ENCODE measurements around the gene TNPO3. TPM values are rescaled to one million over a fixed set of nuclear protein-coding genes. Genes with fewer than 3 reads are reported as not detected.
A peak's percentile ranks its signal among the peaks of the same experiment; 100 is the strongest.

The TNPO3 gene
- total and polyA plus RNA-seq, 10 of the 15 experiments (the other 5 are each of a cell fraction or from before 2014, with no cell fraction given): 17.6 to 91.8 (median 65.9) TPM

- TF ChIP-seq BCL11A (IDR thresholded peaks at IDR 0.05; ENCODE audit: low read depth, low read length): 0 out of 2 replicates have a peak, but pooled peaks have one; percentile 20
- no peak for TF ChIP-seq KAT2A (conservative IDR thresholded peaks at IDR 0.05; ENCODE audit: control insufficient read depth, low read depth, low read length)
- TF ChIP-seq NFIC (IDR thresholded peaks at IDR 0.05; ENCODE audit: low read depth, low read length): peak; percentile 70; the same call in 1 of the 2 replicates
- TF ChIP-seq ZBTB33 (IDR thresholded peaks at IDR 0.05): no peak
- no peak for TF ChIP-seq BCLAF1 (IDR thresholded peaks at IDR 0.05)
- TF ChIP-seq MTA3 (IDR thresholded peaks at IDR 0.05; ENCODE audit: borderline replicate concordance, low read length): no peak; the same call in 1 of the 2 replicates
- TF ChIP-seq STAT3 (IDR thresholded peaks at IDR 0.05; ENCODE audit: low read depth, low read length): no peak
- TF ChIP-seq LARP7 (IDR thresholded peaks at IDR 0.05): no peak
- no peak for TF ChIP-seq NRF1 (conservative IDR thresholded peaks at IDR 0.05; ENCODE audit: low read depth, low read length)
- TF ChIP-seq CHD4 (IDR thresholded peaks at IDR 0.05): no peak
- no peak for TF ChIP-seq NFYA (IDR thresholded peaks at IDR 0.05; ENCODE audit: borderline replicate concordance, low read depth, low read length)
- no peak for TF ChIP-seq SMAD1 (IDR thresholded peaks at IDR 0.05; ENCODE audit: low read depth, partially characterized antibody)
- no peak for TF ChIP-seq ESRRA (IDR thresholded peaks at IDR 0.05; ENCODE audit: low read length)
- no peak for TF ChIP-seq IRF3 (IDR thresholded peaks at IDR 0.05)
- TF ChIP-seq ZNF622 (IDR thresholded peaks at IDR 0.05): no peak
- TF ChIP-seq IRF4 (IDR thresholded peaks at IDR 0.05; ENCODE audit: low read depth, low read length): no peak
- TF ChIP-seq NR2C2 (IDR thresholded peaks at IDR 0.05; ENCODE audit: borderline replicate concordance, control insufficient read depth, insufficient read length, low read depth): no peak
Measured at GRCh38 chr7:129017933-129018538, 36.9 kb downstream of the TNPO3 start (continued).
